HuH-7 (cell line): Measurements from ENCODE around the gene HSD17B11.
"Not testable (repeated sequence)": the region's sequence is repeated elsewhere in the genome, so short reads cannot be mapped to it uniquely, and the experiment has no call there.

Experiments
- DNase-seq: peaks from one replicate; pipeline ENCODE4 v3.0.0; 2011; ENCODE audit warnings: low spot score

The HSD17B11 gene

GRCh38 chr4:87390891-87391575, at the start of gene HSD17B11:
HSD17B11 (minus strand) TSS chr4:87391188; CDS start chr4:87391070, 118 bp downstream.
- peak; percentile 87 for DNase-seq

- DNase-seq, result no peak
These were observed 42.4 kb upstream of the HSD17B11 start for GRCh38 chr4:87433342-87433741.

GRCh38 chr4:87430038-87430437, 39.0 kb upstream of the HSD17B11 start:
- no peak for DNase-seq

GRCh38 chr4:87428979-87429378, 38.0 kb upstream of the HSD17B11 start:
- no peak for DNase-seq

GRCh38 chr4:87427518-87427868, 36.5 kb upstream of the HSD17B11 start:
- DNase-seq, result no peak

- no peak for DNase-seq
These were observed 36.0 kb upstream of the HSD17B11 start for GRCh38 chr4:87426865-87427517.

- no peak for DNase-seq
These were observed 34.7 kb upstream of the HSD17B11 start for GRCh38 chr4:87425711-87426110.

- not testable (repeated sequence) for DNase-seq
These were observed 33.1 kb upstream of the HSD17B11 start for GRCh38 chr4:87424099-87424543.

GRCh38 chr4:87423317-87424098, 32.5 kb upstream of the HSD17B11 start:
- no peak for DNase-seq

- DNase-seq, result peak; percentile 38
These were observed 31.4 kb upstream of the HSD17B11 start, which contains the start of gene NUDT9 for GRCh38 chr4:87422104-87423052. NUDT9 (plus strand) TSS chr4:87422573; CDS start chr4:87422906, 333 bp downstream.

- no peak for DNase-seq
These were observed 29.4 kb upstream of the HSD17B11 start for GRCh38 chr4:87420276-87420830.

- no peak for DNase-seq
These were observed 28.7 kb upstream of the HSD17B11 start for GRCh38 chr4:87419578-87420249.

GRCh38 chr4:87418410-87418809, 27.4 kb upstream of the HSD17B11 start:
- DNase-seq, result not testable (repeated sequence)

GRCh38 chr4:87416965-87417364, 26.0 kb upstream of the HSD17B11 start:
- DNase-seq, result no peak

GRCh38 chr4:87414816-87415215, 23.8 kb upstream of the HSD17B11 start:
- no peak for DNase-seq

- DNase-seq, result no peak
These were observed 19.7 kb upstream of the HSD17B11 start for GRCh38 chr4:87410679-87411078.

GRCh38 chr4:87410157-87410556, 19.2 kb upstream of the HSD17B11 start:
- no peak for DNase-seq

- peak; percentile 42 for DNase-seq
These were observed 18.5 kb upstream of the HSD17B11 start for GRCh38 chr4:87409420-87409939.

- DNase-seq, result not testable (repeated sequence)
These were observed 15.9 kb upstream of the HSD17B11 start for GRCh38 chr4:87406902-87407301.

- DNase-seq, result no peak
These were observed 15.5 kb upstream of the HSD17B11 start for GRCh38 chr4:87406462-87406861.
